GM21528 (cell line): Measurements from ENCODE around the gene OR7G2.

Experiments
- ATAC-seq: cut with Tn5 transposase; IDR thresholded peaks from one replicate; pipeline ENCODE4 v1.9.1; 2021; ENCODE audit warnings: mild to moderate bottlenecking, moderate library complexity; ENCODE audit not compliant: unreplicated experiment, low FRiP score

Gene OR7G2

GRCh38 chr19:9107375-9107774, at the start of gene OR7G2:
Gene OR7G2 (minus strand): TSS chr19:9107475. CDS start chr19:9103243, 4,232 bp downstream.
- no peak for ATAC-seq

- no peak for ATAC-seq
Observed at GRCh38 chr19:9156304-9156703, 49.0 kb upstream of the OR7G2 start.

GRCh38 chr19:9155591-9155990, 48.3 kb upstream of the OR7G2 start:
- ATAC-seq, result no peak

- no peak for ATAC-seq
Observed at GRCh38 chr19:9151367-9151766, 44.1 kb upstream of the OR7G2 start.

GRCh38 chr19:9150650-9151049, 43.4 kb upstream of the OR7G2 start:
- no peak for ATAC-seq

GRCh38 chr19:9149997-9150396, 42.7 kb upstream of the OR7G2 start:
- no peak for ATAC-seq

- no peak for ATAC-seq
Observed at GRCh38 chr19:9148697-9149096, 41.4 kb upstream of the OR7G2 start.

GRCh38 chr19:9146882-9147281, 39.6 kb upstream of the OR7G2 start:
- ATAC-seq, result no peak

GRCh38 chr19:9144920-9145319, 37.6 kb upstream of the OR7G2 start:
- no peak for ATAC-seq

GRCh38 chr19:9140159-9140874, 33.0 kb upstream of the OR7G2 start, which contains the start of gene ZNF317:
Gene ZNF317 (plus strand): TSS chr19:9140397. CDS start chr19:9156017, 15,620 bp downstream.
- peak; percentile 88 for ATAC-seq

- peak; percentile 30 for ATAC-seq
Observed at GRCh38 chr19:9139609-9140158, 32.4 kb upstream of the OR7G2 start.

GRCh38 chr19:9132422-9132821, 25.1 kb upstream of the OR7G2 start:
- no peak for ATAC-seq

- no peak for ATAC-seq
Observed at GRCh38 chr19:9130965-9131364, 23.7 kb upstream of the OR7G2 start.

- no peak for ATAC-seq
Observed at GRCh38 chr19:9128171-9128570, 20.9 kb upstream of the OR7G2 start.

- ATAC-seq, result no peak
Observed at GRCh38 chr19:9126900-9127405, 19.7 kb upstream of the OR7G2 start, which contains the start of gene OR7G3. Gene OR7G3 (minus strand): TSS chr19:9126950. CDS start chr19:9126950, 0 bp downstream.

- no peak for ATAC-seq
Observed at GRCh38 chr19:9116547-9116946, 9.3 kb upstream of the OR7G2 start.

- ATAC-seq, result no peak
Observed at GRCh38 chr19:9115307-9115813, 8.1 kb upstream of the OR7G2 start, which contains the start of gene OR7G1. Gene OR7G1 (minus strand): TSS chr19:9115763. CDS start chr19:9115763, 0 bp downstream.

GRCh38 chr19:9109959-9110358, 2.7 kb upstream of the OR7G2 start:
- no peak for ATAC-seq

- ATAC-seq, result no peak
Observed at GRCh38 chr19:9086761-9087160, 20.5 kb downstream of the OR7G2 start, which contains the start of gene OR1M1. Gene OR1M1 (plus strand): TSS chr19:9087061. CDS start chr19:9093245, 6,184 bp downstream.

GRCh38 chr19:9078651-9079050, 28.6 kb downstream of the OR7G2 start:
- ATAC-seq, result no peak

- no peak for ATAC-seq
Observed at GRCh38 chr19:9076901-9077300, 30.4 kb downstream of the OR7G2 start.
